NOMO-1 treated with DMSO at 0.1 percent for 48 hours (cell line): ENCODE data around the gene STK32C.

Experiments used
- DNase-seq: peaks from one replicate; lab custom pipeline; 2025; ENCODE audit not compliant: unreplicated experiment; lab: John Stamatoyannopoulos, UW

STK32C gene

GRCh38 chr10:132202070-132202970, 105.4 kb downstream of the STK32C start:
- DNase-seq = no peak

GRCh38 chr10:132201111-132201969, 106.4 kb downstream of the STK32C start:
- DNase-seq = no peak

- no peak for DNase-seq
Measured at GRCh38 chr10:132200344-132201110, 107.2 kb downstream of the STK32C start.

- DNase-seq = no peak
Measured at GRCh38 chr10:132199854-132200311, 107.9 kb downstream of the STK32C start.

GRCh38 chr10:132199268-132199853, 108.4 kb downstream of the STK32C start:
- no peak for DNase-seq

- no peak for DNase-seq
Measured at GRCh38 chr10:132198381-132199181, 109.2 kb downstream of the STK32C start.

- DNase-seq = no peak
Measured at GRCh38 chr10:132198068-132198370, 109.7 kb downstream of the STK32C start.

GRCh38 chr10:132197271-132198067, 110.3 kb downstream of the STK32C start:
- no peak for DNase-seq

- no peak for DNase-seq
Measured at GRCh38 chr10:132196178-132197113, 111.3 kb downstream of the STK32C start.

GRCh38 chr10:132195366-132196075, 112.2 kb downstream of the STK32C start:
- no peak for DNase-seq

- no peak for DNase-seq
Measured at GRCh38 chr10:132194726-132195125, 113.0 kb downstream of the STK32C start.

- DNase-seq = no peak
Measured at GRCh38 chr10:132193907-132194552, 113.7 kb downstream of the STK32C start.

- no peak for DNase-seq
Measured at GRCh38 chr10:132192991-132193665, 114.6 kb downstream of the STK32C start.

- no peak for DNase-seq
Measured at GRCh38 chr10:132192076-132192975, 115.4 kb downstream of the STK32C start.

GRCh38 chr10:132189810-132190422, 117.8 kb downstream of the STK32C start:
- no peak for DNase-seq
